Fibroblast of lung (primary cell): Measurements from ENCODE around the gene DIP2C. TPM values are rescaled to one million over a fixed set of nuclear protein-coding genes. Genes with fewer than 3 reads are reported as not detected.

Experiments
- DNase-seq, 2 donors: peaks; one replicate each; pipeline versions ENCODE4 v3.0.0 to v3.0.0-alpha.2; 2010; ENCODE audit warnings: low read depth in 2 of 2
- H2AFZ ChIP-seq: 2 replicates; pipeline ENCODE4 v1.5.1; 2012; ENCODE audit warnings: low read length, control low read depth, inconsistent platforms
- H3K27ac ChIP-seq: 2 replicates; pipeline ENCODE4 v1.5.1; 2011; ENCODE audit warnings: low read length, control low read depth; ENCODE audit not compliant: insufficient read depth
- H3K27me3 ChIP-seq: 2 replicates; pipeline ENCODE4 v1.5.1; 2011; ENCODE audit warnings: mild to moderate bottlenecking, low read length; ENCODE audit not compliant: control insufficient read depth, insufficient read depth
- H3K36me3 ChIP-seq: 2 replicates; pipeline ENCODE4 v1.5.1; 2011; ENCODE audit warnings: low read length; ENCODE audit not compliant: control insufficient read depth, insufficient read depth
- H3K4me1 ChIP-seq: 2 replicates; pipeline ENCODE4 v1.5.1; 2011; ENCODE audit warnings: low read length; ENCODE audit not compliant: control insufficient read depth, insufficient read depth; ENCODE audit errors: extremely low read depth
- H3K4me2 ChIP-seq: 2 replicates; pipeline ENCODE4 v1.5.1; 2011; ENCODE audit warnings: low read length, control low read depth; ENCODE audit not compliant: insufficient read depth; ENCODE audit errors: extremely low read depth
- H3K4me3 ChIP-seq, 4 experiments: fragments of 200-600 bp in 1 of 4; sonication (generic) in 1 of 4; replicated peaks in 1 of 4; 2 replicates each; pipeline ENCODE4 v1.5.1; 2011 to 2016; ENCODE audit warnings: low read length in 4 of 4, low read depth in 3 of 4, mild to moderate bottlenecking in 3 of 4, control low read depth in 2 of 4, inconsistent platforms in 1 of 4, mixed read lengths in 1 of 4; ENCODE audit not compliant: insufficient read depth in 1 of 4; ENCODE audit errors: control extremely low read depth in 1 of 4
- H3K79me2 ChIP-seq: 2 replicates; pipeline ENCODE4 v1.5.1; 2012; ENCODE audit warnings: mild to moderate bottlenecking, low read length, inconsistent platforms; ENCODE audit not compliant: control insufficient read depth, insufficient read depth
- H3K9ac ChIP-seq: 2 replicates; pipeline ENCODE4 v1.5.1; 2011; ENCODE audit warnings: mild to moderate bottlenecking, low read length, control low read depth; ENCODE audit not compliant: insufficient read depth
- H3K9me3 ChIP-seq: 2 replicates; pipeline ENCODE4 v1.5.1; 2012; ENCODE audit warnings: low read depth, low read length; ENCODE audit not compliant: control insufficient read depth, insufficient read depth
- H4K20me1 ChIP-seq: 2 replicates; pipeline ENCODE4 v1.5.1; 2011; ENCODE audit warnings: low read length; ENCODE audit not compliant: control insufficient read depth, insufficient read depth; ENCODE audit errors: extremely low read depth
- EZH2 ChIP-seq: IDR thresholded peaks from 2 replicates; pipeline ENCODE4 v1.5.1; 2012; ENCODE audit warnings: low read length, control low read depth, mild to moderate bottlenecking; ENCODE audit errors: missing control alignments
- polyA plus RNA-seq, 2 donors: library from polyadenylated mRNA; depleted of rRNA in 1 of 2; stranded (reverse) in 1 of 2; unstranded in 1 of 2; fragments of >200 nt; gene quantifications; 2 replicates each; pipeline ENCODE4 v1.2.1, GENCODE V29; 2011 to 2012; ENCODE audit warnings: missing spikeins in 1 of 2
- total RNA-seq: library from RNA; depleted of rRNA; stranded (reverse); fragments of >200 nt; gene quantifications from 2 replicates; pipeline ENCODE4 v1.2.1, GENCODE V29; 2014
- TF ChIP-seq, protein P1 (sequence below), 2 donors: IDR thresholded peaks in 1 of 2; conservative IDR thresholded peaks in 1 of 2; 1 replicate in 1 of 2; 2 replicates in 1 of 2; pipeline ENCODE4 v1.5.1; 2011 to 2012; ENCODE audit warnings: low read length in 2 of 2, control low read depth in 1 of 2, inconsistent platforms in 1 of 2, low read depth in 1 of 2, mild to moderate bottlenecking in 1 of 2

Gene DIP2C
- total and polyA plus RNA-seq, 2 donors (not counting 1 experiment from before 2014, with no cell fraction given), result 10.7 to 18.3 TPM

DNA sequence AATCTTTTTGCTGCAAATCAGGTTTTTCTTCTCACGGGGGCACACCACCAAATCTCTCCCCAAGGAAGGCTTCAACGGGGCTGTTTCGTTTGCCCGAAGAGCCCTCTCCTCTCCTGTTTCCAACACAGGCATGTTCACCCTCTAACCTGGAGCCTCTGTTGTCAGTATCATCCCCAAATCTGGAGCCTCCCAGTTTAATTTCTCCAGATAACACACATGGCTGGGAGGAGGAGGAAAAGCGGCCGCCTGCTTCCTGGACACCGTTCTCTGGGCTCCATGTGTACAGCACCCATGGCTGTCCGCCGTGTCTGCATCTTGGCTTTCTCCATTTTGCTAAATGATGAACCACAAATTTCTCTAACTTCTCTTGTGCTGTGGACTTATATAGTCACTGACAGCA is 214.5 kb downstream of the DIP2C start:
- Histone ChIP-seq H3K4me2 (no peak overlapping the region), H4K20me1 (no peaks in the 10 kb centered on the region), H3K36me3 (peaks cover 6% of the 10 kb centered on the region), H2AFZ (no peak overlapping the region), H3K4me3 (no peak overlapping the region), H3K9ac (no peak overlapping the region), H3K4me1 (no peaks in the 10 kb centered on the region), H3K27ac (no peak overlapping the region), H3K27me3 (no peaks in the 10 kb centered on the region), H3K9me3 (no peaks in the 10 kb centered on the region), H3K79me2 (no peaks in the 10 kb centered on the region)
- no peak for DNase-seq
- TF ChIP-seq, protein P1, sequence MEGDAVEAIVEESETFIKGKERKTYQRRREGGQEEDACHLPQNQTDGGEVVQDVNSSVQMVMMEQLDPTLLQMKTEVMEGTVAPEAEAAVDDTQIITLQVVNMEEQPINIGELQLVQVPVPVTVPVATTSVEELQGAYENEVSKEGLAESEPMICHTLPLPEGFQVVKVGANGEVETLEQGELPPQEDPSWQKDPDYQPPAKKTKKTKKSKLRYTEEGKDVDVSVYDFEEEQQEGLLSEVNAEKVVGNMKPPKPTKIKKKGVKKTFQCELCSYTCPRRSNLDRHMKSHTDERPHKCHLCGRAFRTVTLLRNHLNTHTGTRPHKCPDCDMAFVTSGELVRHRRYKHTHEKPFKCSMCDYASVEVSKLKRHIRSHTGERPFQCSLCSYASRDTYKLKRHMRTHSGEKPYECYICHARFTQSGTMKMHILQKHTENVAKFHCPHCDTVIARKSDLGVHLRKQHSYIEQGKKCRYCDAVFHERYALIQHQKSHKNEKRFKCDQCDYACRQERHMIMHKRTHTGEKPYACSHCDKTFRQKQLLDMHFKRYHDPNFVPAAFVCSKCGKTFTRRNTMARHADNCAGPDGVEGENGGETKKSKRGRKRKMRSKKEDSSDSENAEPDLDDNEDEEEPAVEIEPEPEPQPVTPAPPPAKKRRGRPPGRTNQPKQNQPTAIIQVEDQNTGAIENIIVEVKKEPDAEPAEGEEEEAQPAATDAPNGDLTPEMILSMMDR (conservative IDR thresholded peaks at IDR 0.05 in 1 of 2, IDR thresholded peaks at IDR 0.05 in 1 of 2; ENCODE audit: low read depth in 1 of 2, low read length in 2 of 2), result no peak
- no peak for TF ChIP-seq EZH2

DNA sequence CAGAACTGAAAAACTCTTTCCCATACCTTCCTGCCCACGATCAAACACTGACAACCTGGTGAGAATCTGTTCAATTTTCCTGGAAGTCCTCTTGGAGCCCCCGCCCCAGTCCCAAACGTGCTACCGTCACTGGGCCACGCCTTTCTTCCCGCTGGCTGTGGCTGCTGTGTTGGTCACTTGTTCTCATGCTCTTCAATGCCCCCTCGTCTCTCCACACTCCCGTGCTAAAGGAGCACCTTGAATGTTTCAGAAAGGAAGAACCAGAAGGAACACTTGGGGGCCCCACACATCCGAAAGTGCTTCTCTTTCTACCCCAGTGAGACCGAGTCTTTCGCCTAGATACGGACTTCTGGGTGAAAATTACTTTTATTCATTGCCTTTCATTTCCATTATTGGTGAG is 215.1 kb downstream of the DIP2C start:
- TF ChIP-seq, protein P1 (conservative IDR thresholded peaks at IDR 0.05 in 1 of 2, IDR thresholded peaks at IDR 0.05 in 1 of 2; ENCODE audit: low read depth in 1 of 2, low read length in 2 of 2), result no peak
- TF ChIP-seq EZH2, result no peak
- no peaks in the 10 kb centered on the region for H3K4me1 ChIP-seq

DNA sequence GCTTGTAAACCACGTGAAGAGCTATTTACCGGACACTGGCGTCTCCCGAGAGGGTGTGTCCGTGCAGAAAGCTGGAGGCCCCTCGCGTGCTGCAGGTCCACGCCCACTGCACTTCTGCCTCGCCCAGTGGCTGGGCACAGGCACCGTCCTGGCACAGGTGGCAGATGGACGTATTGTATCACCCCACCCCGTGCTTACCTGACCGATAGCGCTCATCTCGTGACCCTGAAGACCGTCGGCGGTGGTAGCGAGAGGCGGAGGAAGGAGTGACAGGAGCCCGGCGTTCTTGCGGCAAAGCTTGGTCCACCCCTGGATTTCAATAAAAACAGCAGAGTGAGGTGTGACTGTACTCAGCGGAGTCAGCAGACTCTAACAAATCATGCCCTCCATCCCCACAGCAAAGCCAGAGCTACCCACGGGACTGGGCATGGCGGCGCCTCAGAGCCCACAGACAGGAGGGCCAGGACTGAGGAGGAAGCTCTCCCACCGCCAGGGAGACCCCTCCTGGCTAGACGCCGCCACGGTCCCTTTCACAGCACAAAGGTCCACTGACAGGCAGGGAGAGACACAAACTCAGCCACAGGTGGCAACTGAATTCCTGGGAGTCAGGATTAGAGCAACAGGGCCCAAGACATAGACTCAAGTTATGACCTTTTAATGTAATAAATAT is 217.1 kb downstream of the DIP2C start:
- TF ChIP-seq, protein P1 (conservative IDR thresholded peaks at IDR 0.05 in 1 of 2, IDR thresholded peaks at IDR 0.05 in 1 of 2; ENCODE audit: low read depth in 1 of 2, low read length in 2 of 2), result no peak
- no peak for TF ChIP-seq EZH2
- Histone ChIP-seq H3K36me3 (peaks cover 6% of the 10 kb centered on the region), H3K9ac (no peak overlapping the region), H3K4me1 (no peaks in the 10 kb centered on the region), H3K27me3 (no peaks in the 10 kb centered on the region), H3K27ac (no peak overlapping the region), H3K4me2 (no peak overlapping the region), H3K4me3 (no peak overlapping the region), H2AFZ (no peak overlapping the region), H3K79me2 (no peaks in the 10 kb centered on the region), H4K20me1 (no peaks in the 10 kb centered on the region), H3K9me3 (no peaks in the 10 kb centered on the region)
- DNase-seq, result no peak

More for the DNA sequence above, 215.1 kb downstream of the DIP2C start:
- Histone ChIP-seq H3K9me3 (no peaks in the 10 kb centered on the region), H3K27ac (no peak overlapping the region), H3K36me3 (peaks cover 6% of the 10 kb centered on the region), H3K4me3 (no peak overlapping the region), H3K9ac (no peak overlapping the region), H2AFZ (no peak overlapping the region), H3K79me2 (no peaks in the 10 kb centered on the region), H3K4me2 (no peak overlapping the region), H4K20me1 (no peaks in the 10 kb centered on the region), H3K27me3 (no peaks in the 10 kb centered on the region)
- DNase-seq, result no peak
